Naive thymus-derived CD4-positive, alpha-beta T cell (primary cell): ENCODE measurements around the gene PP2D1. TPM values are rescaled to one million over a fixed set of nuclear protein-coding genes. Genes with fewer than 3 reads are reported as not detected.

Source experiments
- ATAC-seq: fragments of 150-1000 bp; cut with Tn5 transposase; 2 replicates; pipeline ENCODE4 v1.10.0; 2021; ENCODE audit warnings: mild to moderate bottlenecking, moderate library complexity
- CTCF ChIA-PET: fragments of 350-600 bp; sonication (Branson Sonifier 250); formaldehyde crosslinking; loops from one replicate; lab custom pipeline; 2021; ENCODE audit warnings: antibody characterized with exemption; lab: Charles Lee
- POLR2A ChIA-PET: fragments of 350-600 bp; sonication (Branson Sonifier 250); formaldehyde crosslinking; loops from one replicate; lab custom pipeline; 2021; ENCODE audit warnings: antibody characterized with exemption, inconsistent platforms; lab: Charles Lee
- DNase-seq, 9 donors: peaks; one replicate each; pipeline versions ENCODE4 v3.0.0 to v3.0.0-alpha.2; 2020 to 2022; ENCODE audit warnings: mixed read lengths in 1 of 9
- H3K27ac ChIP-seq: one replicate; pipeline ENCODE4 v1.7.0; 2013; ENCODE audit warnings: mild to moderate bottlenecking, low read depth, low read length, moderate library complexity
- H3K27me3 ChIP-seq, 2 donors: one replicate each; pipeline ENCODE4 v1.7.0; 2013; ENCODE audit warnings: low read length in 2 of 2, mild to moderate bottlenecking in 2 of 2, moderate library complexity in 2 of 2; ENCODE audit not compliant: control insufficient read depth in 2 of 2, insufficient read depth in 2 of 2
- H3K36me3 ChIP-seq, 3 experiments: 1 replicate in 2 of 3; 2 replicates in 1 of 3; pipeline ENCODE4 v1.7.0; 2013; ENCODE audit warnings: low read length in 3 of 3, mild to moderate bottlenecking in 3 of 3, moderate library complexity in 1 of 3; ENCODE audit not compliant: insufficient read depth in 3 of 3, control insufficient read depth in 2 of 3
- H3K4me1 ChIP-seq, 2 donors: one replicate each; pipeline ENCODE4 v1.7.0; 2013; ENCODE audit warnings: low read length in 2 of 2, mild to moderate bottlenecking in 2 of 2, moderate library complexity in 1 of 2; ENCODE audit not compliant: control insufficient read depth in 2 of 2, insufficient read depth in 2 of 2
- H3K4me3 ChIP-seq: 2 replicates; pipeline ENCODE4 v1.7.0; 2013; ENCODE audit warnings: mild to moderate bottlenecking, low read length
- H3K9me3 ChIP-seq, 3 experiments: 1 replicate in 2 of 3; 2 replicates in 1 of 3; pipeline ENCODE4 v1.7.0; 2013; ENCODE audit warnings: low read length in 3 of 3; ENCODE audit not compliant: control insufficient read depth in 2 of 3
- H3K27ac Mint-ChIP-seq, 9 donors: one replicate each; pipeline ENCODE4 v1.8.0; 2020 to 2022; ENCODE audit warnings: mixed read lengths in 9 of 9, mild to moderate bottlenecking in 8 of 9, moderate library complexity in 5 of 9, inconsistent platforms in 2 of 9
- H3K27me3 Mint-ChIP-seq, 5 donors: one replicate each; pipeline ENCODE4 v1.8.0; 2021 to 2022; ENCODE audit warnings: mixed read lengths in 5 of 5, mild to moderate bottlenecking in 1 of 5
- H3K36me3 Mint-ChIP-seq, 5 donors: one replicate each; pipeline ENCODE4 v1.8.0; 2020 to 2022; ENCODE audit warnings: mixed read lengths in 5 of 5, mild to moderate bottlenecking in 3 of 5, inconsistent platforms in 1 of 5
- H3K4me1 Mint-ChIP-seq, 7 donors: one replicate each; pipeline ENCODE4 v1.8.0; 2020 to 2022; ENCODE audit warnings: mixed read lengths in 7 of 7, mild to moderate bottlenecking in 3 of 7, inconsistent platforms in 1 of 7
- H3K4me3 Mint-ChIP-seq, 10 donors: one replicate each; pipeline ENCODE4 v1.8.0; 2020 to 2022; ENCODE audit warnings: mild to moderate bottlenecking in 10 of 10, mixed read lengths in 10 of 10, moderate library complexity in 6 of 10, inconsistent platforms in 2 of 10
- H3K9me3 Mint-ChIP-seq, 11 donors: one replicate each; pipeline ENCODE4 v1.8.0; 2020 to 2022; ENCODE audit warnings: mixed read lengths in 11 of 11, mild to moderate bottlenecking in 4 of 11, inconsistent platforms in 1 of 11, moderate library complexity in 1 of 11
- intact Hi-C, 2 donors: fragments of 100-400 bp; cut with micrococcal nuclease; formaldehyde crosslinking; loops; one replicate each; pipeline ENCODE4 v1.15.1; 2023
- polyA plus RNA-seq, 2 donors: library from polyadenylated mRNA; unstranded; fragments of 300-500 nt; fragmentation: Illumina TruSeq; gene quantifications; one replicate each; pipeline ENCODE4 v1.2.3, GENCODE V29; 2021
- total RNA-seq, 6 experiments: library from RNA in 5 of 6; stranded (reverse) in 5 of 6; gene quantifications; 1 replicate in 5 of 6; 2 replicates in 1 of 6; pipeline ENCODE4 v1.2.3 and lab custom pipeline; 2021 to 2026

The PP2D1 gene
- total and polyA plus RNA-seq, 7 experiments from 2014 or later, result 0.29 to 0.60 TPM; not detected in 5

DNA sequence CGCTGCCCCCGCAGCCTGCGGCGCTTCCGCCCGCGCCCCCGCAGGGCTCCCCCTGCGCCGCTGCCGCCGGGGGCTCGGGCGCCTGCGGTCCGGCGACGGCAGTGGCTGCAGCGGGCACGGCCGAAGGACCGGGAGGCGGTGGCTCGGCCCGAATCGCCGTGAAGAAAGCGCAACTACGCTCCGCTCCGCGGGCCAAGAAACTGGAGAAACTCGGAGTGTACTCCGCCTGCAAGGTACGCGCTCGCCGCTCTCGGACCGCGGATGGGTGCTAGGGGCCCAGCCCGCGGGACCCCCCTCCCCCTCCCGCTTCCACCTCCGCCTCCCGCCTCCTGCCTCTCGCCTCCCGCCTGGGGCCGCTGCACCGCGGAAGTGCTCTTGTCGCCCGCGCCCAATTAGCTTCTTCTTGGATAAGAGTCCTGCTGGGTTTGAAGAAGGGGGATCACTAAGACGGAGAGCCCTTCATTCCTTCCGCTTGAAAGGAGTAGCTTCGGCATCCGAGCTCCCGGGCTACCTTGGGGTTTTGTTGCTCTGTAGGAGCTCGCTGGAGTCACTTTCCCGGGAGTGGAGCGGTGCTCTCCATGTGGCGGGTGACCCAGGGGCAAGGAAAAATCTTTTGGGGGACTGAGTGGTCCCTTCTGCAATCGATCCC is 28.6 kb upstream of the PP2D1 start:
- Histone ChIP-seq H3K36me3 (peaks cover 0 to 6% (median 0%) of the 10 kb centered on the region in 3 experiments), H3K4me3 (peak overlapping the region; percentile 91), H3K27ac (peak overlapping the region; percentile 79), H3K9me3 (no peaks in the 10 kb centered on the region), H3K4me1 (peaks cover 40 to 43% of the 10 kb centered on the region in 2 donors), H3K27me3 (no peaks in the 10 kb centered on the region)
- ATAC-seq (peak; percentile 30), DNase-seq (peak; percentile 41 to 71 (median 50))
- POLR2A ChIA-PET, result interaction anchor here (1.0 to 2.0 kb wide), 6 partner anchors 16 to 145 kb away, joined by 3 to 13 read pairs (median 4); partner anchors contain the start of gene SGO1
- peak overlapping the region; percentile 88 to 98 (median 95) for H3K27ac Mint-ChIP-seq
- intact Hi-C loops, result loop anchor here (1.0 to 10.0 kb wide), 11 partner anchors 14 to 1616 kb away; partner anchors contain the start of genes SATB1 (in 2 of the 2), SGO1 (in 2 of the 2), EFHB (in 1 of the 2) and RAB5A (in 1 of the 2)
- peak overlapping the region; percentile 85 to 100 (median 96) for H3K4me3 Mint-ChIP-seq
- peaks cover 0 to 1% (median 0%) of the 10 kb centered on the region in 11 donors for H3K9me3 Mint-ChIP-seq
- peaks cover 47 to 62% (median 60%) of the 10 kb centered on the region in 7 donors for H3K4me1 Mint-ChIP-seq
- CTCF ChIA-PET, result interaction anchor here (0.6 to 1.2 kb wide), 4 partner anchors 11 to 105 kb away, joined by 3 to 4 read pairs (median 3); no protein-coding TSS in a partner anchor
- peaks cover 0 to 15% (median 0%) of the 10 kb centered on the region in 5 donors for H3K36me3 Mint-ChIP-seq
- H3K27me3 Mint-ChIP-seq, result no peaks in the 10 kb centered on the region

GRCh38 chr3:20039765-20040547 is 27.9 kb upstream of the PP2D1 start, which contains the start of gene KAT2B:
TSS of gene KAT2B (plus strand) at chr3:20040446. CDS start at chr3:20040478, 32 bp downstream.
- H3K27ac Mint-ChIP-seq, result peak within 1 kb of the TSS; percentile 94 to 98 (median 97)
- intact Hi-C loops, result loop anchor here (1.0 to 10.0 kb wide), 9 partner anchors 15 to 1615 kb away; partner anchors contain the start of genes RAB5A (in 2 of the 2), SATB1 (in 2 of the 2), EFHB (in 1 of the 2) and SGO1 (in 1 of the 2)
- Histone ChIP-seq H3K9me3 (no peaks in the 10 kb centered on the region), H3K36me3 (peaks cover 0 to 6% (median 0%) of the 10 kb centered on the region in 3 experiments), H3K27ac (peak within 1 kb of the TSS; percentile 79), H3K4me1 (peaks cover 40 to 41% of the 10 kb centered on the region in 2 donors), H3K4me3 (peak within 1 kb of the TSS; percentile 91), H3K27me3 (no peaks in the 10 kb centered on the region)
- H3K36me3 Mint-ChIP-seq, result peaks cover 0 to 13% (median 0%) of the 10 kb centered on the region in 5 donors
- H3K4me1 Mint-ChIP-seq, result peaks cover 42 to 57% (median 55%) of the 10 kb centered on the region in 7 donors
- ChIA-PET CTCF (interaction anchor here (0.6 kb wide), 2 partner anchors 30 to 106 kb away, joined by 3 read pairs; no protein-coding TSS in a partner anchor), POLR2A (interaction anchor here (1.5 to 2.0 kb wide), 3 partner anchors 74 to 146 kb away, joined by 4 to 13 read pairs (median 5); partner anchors contain the start of gene SGO1)
- DNase-seq, result peak; percentile 75 to 87 (median 84)
- H3K27me3 Mint-ChIP-seq, result no peaks in the 10 kb centered on the region
- ATAC-seq, result peak; percentile 87
- peaks cover 0 to 1% (median 0%) of the 10 kb centered on the region in 11 donors for H3K9me3 Mint-ChIP-seq
- H3K4me3 Mint-ChIP-seq, result peak within 1 kb of the TSS; percentile 92 to 100 (median 96)

DNA sequence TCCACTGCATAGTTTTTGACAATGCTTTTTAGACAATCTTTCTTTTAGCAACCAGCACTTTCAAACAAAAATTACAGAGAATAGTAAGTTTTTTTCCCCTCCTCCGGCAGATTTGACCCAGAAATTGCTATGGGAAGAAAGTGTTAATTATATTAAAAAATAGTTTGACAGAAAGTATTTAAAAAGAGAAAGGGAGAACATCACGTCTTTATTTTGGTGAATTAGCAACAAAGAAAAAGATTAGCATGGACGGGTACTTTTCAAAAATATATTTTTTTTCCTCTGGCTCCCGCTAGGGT is 27.4 kb upstream of the PP2D1 start:
- Mint-ChIP-seq H3K27me3 (no peaks in the 10 kb centered on the region), H3K4me1 (peaks cover 36 to 55% (median 51%) of the 10 kb centered on the region in 7 donors), H3K27ac (peak overlapping the region; percentile 90 to 97 (median 94)), H3K4me3 (peak overlapping the region; percentile 84 to 100 (median 94)), H3K9me3 (peaks cover 0 to 1% (median 0%) of the 10 kb centered on the region in 11 donors), H3K36me3 (peaks cover 0 to 13% (median 0%) of the 10 kb centered on the region in 5 donors)
- Histone ChIP-seq H3K4me1 (peaks cover 36 to 37% of the 10 kb centered on the region in 2 donors), H3K27ac (peak overlapping the region; percentile 79), H3K27me3 (no peaks in the 10 kb centered on the region), H3K4me3 (peak overlapping the region; percentile 70), H3K9me3 (no peaks in the 10 kb centered on the region), H3K36me3 (peaks cover 0 to 6% (median 0%) of the 10 kb centered on the region in 3 experiments)
- POLR2A ChIA-PET, result interaction anchor here (1.8 kb wide), 1 partner anchor 91 kb away, joined by 5 read pairs; no protein-coding TSS in a partner anchor
- intact Hi-C loops, result loop anchor here (1.0 to 5.0 kb wide), 3 partner anchors 52 to 154 kb away; partner anchors contain the start of gene RAB5A (in 1 of the 2)
- CTCF ChIA-PET, result no interaction called here
- DNase-seq (peak in 2 of 9 donors; percentile 14 to 27), ATAC-seq (no peak)

DNA sequence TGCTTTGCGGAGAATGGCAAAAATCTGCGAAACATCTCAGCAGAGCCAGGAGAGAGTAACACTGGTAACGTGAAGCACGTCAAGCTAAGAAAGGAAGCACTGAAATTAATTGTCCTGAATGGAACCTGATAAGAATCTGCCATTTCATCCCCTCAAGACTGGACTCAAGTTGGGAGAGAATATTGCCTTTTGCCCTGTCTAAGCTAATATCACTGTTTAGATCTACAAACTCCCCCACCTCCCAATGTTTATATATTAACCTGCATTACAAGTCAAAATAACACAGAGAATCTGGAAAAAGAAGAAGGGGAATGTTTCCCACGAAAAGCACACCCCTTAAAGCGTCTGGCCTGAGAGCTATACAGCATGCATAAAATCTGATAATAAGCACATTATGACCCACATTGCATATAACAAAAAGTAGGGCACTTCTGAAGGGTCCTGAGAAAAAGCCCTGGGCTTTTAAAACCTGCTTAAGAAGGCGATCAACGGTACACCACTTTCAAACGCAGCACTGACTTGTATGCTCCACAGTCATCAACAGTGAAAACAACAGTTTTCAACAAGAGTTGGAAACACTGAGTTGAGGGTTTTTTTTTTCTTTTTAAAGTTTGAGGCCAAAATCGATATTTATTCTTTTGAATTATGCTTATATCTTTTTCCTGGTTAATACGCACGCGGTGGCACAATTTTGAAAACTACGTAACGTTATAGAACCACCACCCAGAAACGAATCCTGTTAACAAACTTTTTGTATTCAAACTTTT is 26.8 kb upstream of the PP2D1 start:
- DNase-seq (peak in 4 of 9 donors; percentile 10 to 26 (median 20)), ATAC-seq (no peak)
- H3K36me3 Mint-ChIP-seq, result peaks cover 0 to 13% (median 0%) of the 10 kb centered on the region in 5 donors
- H3K4me1 ChIP-seq, result peaks cover 31 to 33% of the 10 kb centered on the region in 2 donors
- no peaks in the 10 kb centered on the region for H3K9me3 ChIP-seq
- peaks cover 0 to 1% (median 0%) of the 10 kb centered on the region in 11 donors for H3K9me3 Mint-ChIP-seq
- H3K27me3 ChIP-seq, result no peaks in the 10 kb centered on the region
- H3K4me3 Mint-ChIP-seq, result peak overlapping the region; percentile 84 to 100 (median 94)
- peak overlapping the region; percentile 90 to 97 (median 94) for H3K27ac Mint-ChIP-seq
- H3K4me1 Mint-ChIP-seq, result peaks cover 31 to 51% (median 46%) of the 10 kb centered on the region in 7 donors
- H3K4me3 ChIP-seq, result peak overlapping the region; percentile 70
- ChIA-PET CTCF (no interaction called here), POLR2A (no interaction called here)
- peaks cover 0 to 6% (median 0%) of the 10 kb centered on the region in 3 experiments for H3K36me3 ChIP-seq
- H3K27ac ChIP-seq, result peak overlapping the region; percentile 79
- no peaks in the 10 kb centered on the region for H3K27me3 Mint-ChIP-seq
- intact Hi-C loops, result loop anchor here (1.0 to 5.0 kb wide), 3 partner anchors 52 to 154 kb away; partner anchors contain the start of gene RAB5A (in 1 of the 2)

GRCh38 chr3:20037255-20037996 is 25.4 kb upstream of the PP2D1 start:
- Histone ChIP-seq H3K4me1 (peaks cover 19 to 20% of the 10 kb centered on the region in 2 donors), H3K27me3 (no peaks in the 10 kb centered on the region), H3K36me3 (peaks cover 0 to 6% (median 0%) of the 10 kb centered on the region in 3 experiments), H3K9me3 (no peaks in the 10 kb centered on the region), H3K27ac (peak overlapping the region; percentile 79), H3K4me3 (no peak overlapping the region)
- DNase-seq (no peak), ATAC-seq (no peak)
- ChIA-PET POLR2A (no interaction called here), CTCF (interaction anchor here (0.5 kb wide), 1 partner anchor 81 kb away, joined by 7 read pairs; no protein-coding TSS in a partner anchor)
- H3K4me1 Mint-ChIP-seq, result peaks cover 18 to 38% (median 31%) of the 10 kb centered on the region in 7 donors
- H3K36me3 Mint-ChIP-seq, result peaks cover 0 to 5% (median 0%) of the 10 kb centered on the region in 5 donors
- H3K9me3 Mint-ChIP-seq, result peaks cover 0 to 1% (median 0%) of the 10 kb centered on the region in 11 donors
- intact Hi-C loops, result loop anchor here in 1 of 2 donors (5.0 kb wide), 1 partner anchor 50 kb away; no protein-coding TSS in a partner anchor
- peak overlapping the region in 6 of 10 donors; percentile 7 to 96 (median 36) for H3K4me3 Mint-ChIP-seq
- peak overlapping the region in 8 of 9 donors; percentile 43 to 97 (median 94) for H3K27ac Mint-ChIP-seq
- H3K27me3 Mint-ChIP-seq, result no peaks in the 10 kb centered on the region
